Measurements from ENCODE around the gene PPP1R36. TPM values are rescaled to one million over a fixed set of nuclear protein-coding genes. Genes with fewer than 3 reads are reported as not detected.

The PPP1R36 gene
- total and polyA plus RNA-seq, 2 of the 13 experiments (the other 11 are each of a cell fraction or from before 2014, with no cell fraction given): 0.11 to 0.17 TPM

DNA sequence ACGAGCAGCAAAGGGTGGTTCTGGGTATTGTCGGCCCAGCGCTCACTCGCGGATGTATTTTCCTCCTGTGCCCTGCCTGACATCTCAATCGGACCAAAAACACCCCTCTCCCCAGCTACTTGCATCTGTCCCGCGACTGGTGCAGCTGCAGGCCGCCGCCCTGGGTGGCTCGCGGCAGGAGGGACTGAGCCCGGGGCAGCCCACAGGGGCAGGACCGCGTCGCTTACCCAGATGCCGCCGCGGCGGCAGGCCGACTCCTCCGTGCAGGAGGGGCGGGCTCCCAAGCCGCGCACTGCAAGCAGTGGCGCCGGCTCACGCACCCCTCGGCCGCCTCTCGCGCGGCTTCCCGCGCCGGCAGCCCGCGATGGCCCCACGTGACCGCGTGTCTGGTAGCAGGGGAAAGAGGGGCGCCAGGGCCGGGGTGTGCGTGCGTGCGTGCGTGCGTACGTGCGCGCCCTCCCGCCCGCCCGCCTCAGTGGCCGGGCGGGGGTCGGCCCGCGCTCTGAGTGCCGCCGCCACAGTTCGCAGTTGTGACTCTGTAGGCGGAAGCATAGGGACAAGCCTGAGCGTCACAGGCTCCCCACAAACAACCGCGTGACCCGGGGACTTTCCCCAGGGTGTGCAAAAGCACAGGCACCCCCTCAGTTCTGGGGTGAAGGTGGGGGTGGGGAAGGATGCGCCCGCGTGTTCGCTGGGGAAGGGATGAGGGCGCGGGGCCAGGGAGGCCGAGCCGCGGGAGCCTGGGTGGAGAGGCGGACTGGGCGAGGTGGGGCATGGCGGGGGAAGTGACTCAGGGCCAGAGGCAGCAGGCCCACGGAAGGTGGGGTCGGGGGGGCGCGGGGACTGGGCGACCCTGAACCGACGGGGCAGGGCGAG, 46.1 kb upstream of the PPP1R36 start, which contains the start of gene ZBTB25 (continued):
- TF ChIP-seq, protein P1, sequence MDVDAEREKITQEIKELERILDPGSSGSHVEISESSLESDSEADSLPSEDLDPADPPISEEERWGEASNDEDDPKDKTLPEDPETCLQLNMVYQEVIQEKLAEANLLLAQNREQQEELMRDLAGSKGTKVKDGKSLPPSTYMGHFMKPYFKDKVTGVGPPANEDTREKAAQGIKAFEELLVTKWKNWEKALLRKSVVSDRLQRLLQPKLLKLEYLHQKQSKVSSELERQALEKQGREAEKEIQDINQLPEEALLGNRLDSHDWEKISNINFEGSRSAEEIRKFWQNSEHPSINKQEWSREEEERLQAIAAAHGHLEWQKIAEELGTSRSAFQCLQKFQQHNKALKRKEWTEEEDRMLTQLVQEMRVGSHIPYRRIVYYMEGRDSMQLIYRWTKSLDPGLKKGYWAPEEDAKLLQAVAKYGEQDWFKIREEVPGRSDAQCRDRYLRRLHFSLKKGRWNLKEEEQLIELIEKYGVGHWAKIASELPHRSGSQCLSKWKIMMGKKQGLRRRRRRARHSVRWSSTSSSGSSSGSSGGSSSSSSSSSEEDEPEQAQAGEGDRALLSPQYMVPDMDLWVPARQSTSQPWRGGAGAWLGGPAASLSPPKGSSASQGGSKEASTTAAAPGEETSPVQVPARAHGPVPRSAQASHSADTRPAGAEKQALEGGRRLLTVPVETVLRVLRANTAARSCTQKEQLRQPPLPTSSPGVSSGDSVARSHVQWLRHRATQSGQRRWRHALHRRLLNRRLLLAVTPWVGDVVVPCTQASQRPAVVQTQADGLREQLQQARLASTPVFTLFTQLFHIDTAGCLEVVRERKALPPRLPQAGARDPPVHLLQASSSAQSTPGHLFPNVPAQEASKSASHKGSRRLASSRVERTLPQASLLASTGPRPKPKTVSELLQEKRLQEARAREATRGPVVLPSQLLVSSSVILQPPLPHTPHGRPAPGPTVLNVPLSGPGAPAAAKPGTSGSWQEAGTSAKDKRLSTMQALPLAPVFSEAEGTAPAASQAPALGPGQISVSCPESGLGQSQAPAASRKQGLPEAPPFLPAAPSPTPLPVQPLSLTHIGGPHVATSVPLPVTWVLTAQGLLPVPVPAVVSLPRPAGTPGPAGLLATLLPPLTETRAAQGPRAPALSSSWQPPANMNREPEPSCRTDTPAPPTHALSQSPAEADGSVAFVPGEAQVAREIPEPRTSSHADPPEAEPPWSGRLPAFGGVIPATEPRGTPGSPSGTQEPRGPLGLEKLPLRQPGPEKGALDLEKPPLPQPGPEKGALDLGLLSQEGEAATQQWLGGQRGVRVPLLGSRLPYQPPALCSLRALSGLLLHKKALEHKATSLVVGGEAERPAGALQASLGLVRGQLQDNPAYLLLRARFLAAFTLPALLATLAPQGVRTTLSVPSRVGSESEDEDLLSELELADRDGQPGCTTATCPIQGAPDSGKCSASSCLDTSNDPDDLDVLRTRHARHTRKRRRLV (CRISPR knock-in tag; IDR thresholded peaks at IDR 0.05): no peak
- TF ChIP-seq NR2F1 (CRISPR knock-in tag; IDR thresholded peaks at IDR 0.05): peak; percentile 2 to 40; a peak in 1 of 4 replicates
- peak; percentile 52 for TF ChIP-seq ASH2L (IDR thresholded peaks at IDR 0.05; ENCODE audit: insufficient read length, low read depth, low read length)
- no peak; the same call in 1 of the 2 replicates for TF ChIP-seq ZNF556 (CRISPR knock-in tag; IDR thresholded peaks at IDR 0.05; ENCODE audit: borderline replicate concordance)
- no peak for TF ChIP-seq ZBTB1 (CRISPR knock-in tag; IDR thresholded peaks at IDR 0.05; ENCODE audit: borderline replicate concordance)
- TF ChIP-seq SIX4 (CRISPR knock-in tag; IDR thresholded peaks at IDR 0.05): no peak
- no peak for TF ChIP-seq ZNF615 (CRISPR knock-in tag; IDR thresholded peaks at IDR 0.05; ENCODE audit: borderline replicate concordance)
- TF ChIP-seq FOSL2 (CRISPR knock-in tag; IDR thresholded peaks at IDR 0.05): no peak; the same call in none of the 2 replicates
- TF ChIP-seq ZNF30 (CRISPR knock-in tag; IDR thresholded peaks at IDR 0.05): peak; percentile 11; the same call in 1 of the 2 replicates
- TF ChIP-seq KLF16 (CRISPR knock-in tag; IDR thresholded peaks at IDR 0.05): no peak; a peak in 1 of 4 replicates
- TF ChIP-seq, protein P2, sequence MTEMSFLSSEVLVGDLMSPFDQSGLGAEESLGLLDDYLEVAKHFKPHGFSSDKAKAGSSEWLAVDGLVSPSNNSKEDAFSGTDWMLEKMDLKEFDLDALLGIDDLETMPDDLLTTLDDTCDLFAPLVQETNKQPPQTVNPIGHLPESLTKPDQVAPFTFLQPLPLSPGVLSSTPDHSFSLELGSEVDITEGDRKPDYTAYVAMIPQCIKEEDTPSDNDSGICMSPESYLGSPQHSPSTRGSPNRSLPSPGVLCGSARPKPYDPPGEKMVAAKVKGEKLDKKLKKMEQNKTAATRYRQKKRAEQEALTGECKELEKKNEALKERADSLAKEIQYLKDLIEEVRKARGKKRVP (CRISPR knock-in tag; IDR thresholded peaks at IDR 0.05): 0 out of 4 replicates have a peak, but pooled peaks of 1 of the 2 experiments have one; percentile 20
- TF ChIP-seq NR1H2 (CRISPR knock-in tag; IDR thresholded peaks at IDR 0.05; ENCODE audit: borderline replicate concordance, low read depth): peak; percentile 88; the same call in 1 of the 2 replicates
- no peak for TF ChIP-seq ZKSCAN8 (CRISPR knock-in tag; IDR thresholded peaks at IDR 0.05; ENCODE audit: borderline replicate concordance)
- TF ChIP-seq ZNF468 (CRISPR knock-in tag; IDR thresholded peaks at IDR 0.05): 0 out of 2 replicates have a peak, but pooled peaks have one; percentile 18
- TF ChIP-seq ZNF788 (CRISPR knock-in tag; IDR thresholded peaks at IDR 0.05; ENCODE audit: borderline replicate concordance): peak; percentile 23; the same call in 1 of the 2 replicates
- TF ChIP-seq AHR (CRISPR knock-in tag; IDR thresholded peaks at IDR 0.05): no peak
- TF ChIP-seq, protein P3, sequence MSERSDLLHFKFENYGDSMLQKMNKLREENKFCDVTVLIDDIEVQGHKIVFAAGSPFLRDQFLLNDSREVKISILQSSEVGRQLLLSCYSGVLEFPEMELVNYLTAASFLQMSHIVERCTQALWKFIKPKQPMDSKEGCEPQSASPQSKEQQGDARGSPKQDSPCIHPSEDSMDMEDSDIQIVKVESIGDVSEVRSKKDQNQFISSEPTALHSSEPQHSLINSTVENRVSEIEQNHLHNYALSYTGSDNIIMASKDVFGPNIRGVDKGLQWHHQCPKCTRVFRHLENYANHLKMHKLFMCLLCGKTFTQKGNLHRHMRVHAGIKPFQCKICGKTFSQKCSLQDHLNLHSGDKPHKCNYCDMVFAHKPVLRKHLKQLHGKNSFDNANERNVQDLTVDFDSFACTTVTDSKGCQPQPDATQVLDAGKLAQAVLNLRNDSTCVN (CRISPR knock-in tag; IDR thresholded peaks at IDR 0.05; ENCODE audit: borderline replicate concordance): peak; percentile 67; the same call in 1 of the 2 replicates
- no peak for TF ChIP-seq HNRNPH1 (optimal IDR thresholded peaks at IDR 0.05; ENCODE audit: low read depth, low read length)
- TF ChIP-seq, protein P4, sequence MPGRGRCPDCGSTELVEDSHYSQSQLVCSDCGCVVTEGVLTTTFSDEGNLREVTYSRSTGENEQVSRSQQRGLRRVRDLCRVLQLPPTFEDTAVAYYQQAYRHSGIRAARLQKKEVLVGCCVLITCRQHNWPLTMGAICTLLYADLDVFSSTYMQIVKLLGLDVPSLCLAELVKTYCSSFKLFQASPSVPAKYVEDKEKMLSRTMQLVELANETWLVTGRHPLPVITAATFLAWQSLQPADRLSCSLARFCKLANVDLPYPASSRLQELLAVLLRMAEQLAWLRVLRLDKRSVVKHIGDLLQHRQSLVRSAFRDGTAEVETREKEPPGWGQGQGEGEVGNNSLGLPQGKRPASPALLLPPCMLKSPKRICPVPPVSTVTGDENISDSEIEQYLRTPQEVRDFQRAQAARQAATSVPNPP (CRISPR knock-in tag; IDR thresholded peaks at IDR 0.05): peak; percentile 65; the same call in 1 of the 2 replicates

Data from HepG2 (cell line).